ENCODE results near the gene CHRFAM7A. TPM values are rescaled to one million over a fixed set of nuclear protein-coding genes. Genes with fewer than 3 reads are reported as not detected.
"Not testable (repeated sequence)": the region's sequence is repeated elsewhere in the genome, so short reads cannot be mapped to it uniquely, and the experiment has no call there.

The CHRFAM7A gene
- total RNA-seq, 1 experiment from 2014 or later = 2.4 TPM

GRCh38 chr15:30334152-30334551 lies 59.2 kb downstream of the CHRFAM7A start:
- not testable (repeated sequence) for H3K23me2 ChIP-seq (ENCODE audit: insufficient read length, low read depth, low read length, poor library complexity, severe bottlenecking); H4K5ac ChIP-seq (ENCODE audit: insufficient read length, low read depth, low read length); H2BK5ac ChIP-seq (ENCODE audit: insufficient read length, low read length); H3K14ac ChIP-seq (ENCODE audit: insufficient read depth, low read length); H4K91ac ChIP-seq (ENCODE audit: insufficient read length, low read depth, low read length); H2BK12ac ChIP-seq (ENCODE audit: insufficient read length, low read depth, low read length); H3K4me3 Mint-ChIP-seq; H2BK15ac ChIP-seq (ENCODE audit: low read depth, low read length); H3K79me2 ChIP-seq (ENCODE audit: insufficient read depth, low read length); H2AK5ac ChIP-seq (ENCODE audit: insufficient read length, low read length); H3K27me3 Mint-ChIP-seq (ENCODE audit: low read depth); H3K4me1 Mint-ChIP-seq; DNase-seq; H4K20me1 ChIP-seq (ENCODE audit: control insufficient read depth, insufficient read depth, insufficient read length); H4K8ac ChIP-seq (replicated peaks; ENCODE audit: insufficient read length, low read depth, low read length); H3K9me3 Mint-ChIP-seq; H3K36me3 Mint-ChIP-seq (ENCODE audit: insufficient read depth in 1 of 3, low read depth in 3 of 3); H3K9me3 ChIP-seq (ENCODE audit: control insufficient read depth, low read depth, low read length); H3K4ac ChIP-seq (ENCODE audit: low read depth, low read length); H3K4me2 ChIP-seq (ENCODE audit: insufficient read depth, insufficient read length, low read length); H3K79me1 ChIP-seq (ENCODE audit: insufficient read depth, low read depth, low read length, poor library complexity, severe bottlenecking); H2BK20ac ChIP-seq (ENCODE audit: low read depth, low read length, poor library complexity, severe bottlenecking); H3K23ac ChIP-seq (ENCODE audit: insufficient read length, low read depth, low read length); H3T11ph ChIP-seq (ENCODE audit: low read length); H3K9ac ChIP-seq (ENCODE audit: extremely low read depth, insufficient read length, low read length); H3K27ac Mint-ChIP-seq; H3K27me3 ChIP-seq (ENCODE audit: insufficient read depth, low read length); H3K27ac ChIP-seq (ENCODE audit: insufficient read length, low read depth, low read length); H3K4me1 ChIP-seq (ENCODE audit: insufficient read depth, low read length); H3K56ac ChIP-seq (ENCODE audit: insufficient read length, low read depth, low read length); H2BK120ac ChIP-seq (ENCODE audit: low read depth, low read length, poor library complexity, severe bottlenecking); H2AFZ ChIP-seq (ENCODE audit: low read length); H3K18ac ChIP-seq (ENCODE audit: insufficient read length, low read depth, low read length)
- WGBS (ENCODE audit: extremely low coverage, insufficient read length, low lambda C conversion rate) = no CpG with 5 or more reads among the region's 5 CpGs

GRCh38 chr15:30326145-30326544 lies 67.2 kb downstream of the CHRFAM7A start:
- Histone ChIP-seq H3K14ac (ENCODE audit: insufficient read depth, low read length) (peak overlapping the region; percentile 84), H2BK15ac (ENCODE audit: low read depth, low read length) (peak overlapping the region; percentile 97; the same call in 1 of the 2 replicates), H2BK12ac (ENCODE audit: insufficient read length, low read depth, low read length) (peak overlapping the region; percentile 88), H4K5ac (ENCODE audit: insufficient read length, low read depth, low read length) (peak overlapping the region; percentile 92), H4K8ac (replicated peaks; ENCODE audit: insufficient read length, low read depth, low read length) (peak overlapping the region; percentile 82), H2AFZ (ENCODE audit: low read length) (peak overlapping the region; percentile 68), H3K4me2 (ENCODE audit: insufficient read depth, insufficient read length, low read length) (peak overlapping the region; percentile 94), H3K18ac (ENCODE audit: insufficient read length, low read depth, low read length) (peak overlapping the region; percentile 79)
- not testable (repeated sequence) for H4K20me1 ChIP-seq (ENCODE audit: control insufficient read depth, insufficient read depth, insufficient read length); H2BK5ac ChIP-seq (ENCODE audit: insufficient read length, low read length); H3K9me3 Mint-ChIP-seq; H3K79me2 ChIP-seq (ENCODE audit: insufficient read depth, low read length); H3K9me3 ChIP-seq (ENCODE audit: control insufficient read depth, low read depth, low read length); H3K27me3 ChIP-seq (ENCODE audit: insufficient read depth, low read length); H3K23me2 ChIP-seq (ENCODE audit: insufficient read length, low read depth, low read length, poor library complexity, severe bottlenecking); H3K36me3 Mint-ChIP-seq (ENCODE audit: insufficient read depth in 1 of 3, low read depth in 3 of 3); H3K4ac ChIP-seq (ENCODE audit: low read depth, low read length); H2BK20ac ChIP-seq (ENCODE audit: low read depth, low read length, poor library complexity, severe bottlenecking); H3K4me1 ChIP-seq (ENCODE audit: insufficient read depth, low read length); H3K79me1 ChIP-seq (ENCODE audit: insufficient read depth, low read depth, low read length, poor library complexity, severe bottlenecking); H3K9ac ChIP-seq (ENCODE audit: extremely low read depth, insufficient read length, low read length); H4K91ac ChIP-seq (ENCODE audit: insufficient read length, low read depth, low read length); H2BK120ac ChIP-seq (ENCODE audit: low read depth, low read length, poor library complexity, severe bottlenecking); H3K56ac ChIP-seq (ENCODE audit: insufficient read length, low read depth, low read length); H3T11ph ChIP-seq (ENCODE audit: low read length); H3K4me1 Mint-ChIP-seq; H3K27ac ChIP-seq (ENCODE audit: insufficient read length, low read depth, low read length); H3K27me3 Mint-ChIP-seq (ENCODE audit: low read depth); H3K23ac ChIP-seq (ENCODE audit: insufficient read length, low read depth, low read length); H2AK5ac ChIP-seq (ENCODE audit: insufficient read length, low read length)
- Mint-ChIP-seq H3K4me3 (peak overlapping the region; percentile 32 to 60; a peak in 4 of 5 replicates), H3K27ac (peak overlapping the region in 1 of 3 experiments; percentile 97; a peak in 2 of 7 replicates)
- WGBS (ENCODE audit: extremely low coverage, insufficient read length, low lambda C conversion rate) = 100% methylated on average over 7 of the region's 13 CpGs
- peak; percentile 26 for DNase-seq
